Measurements from ENCODE around the gene MYBPHL.

DNA sequence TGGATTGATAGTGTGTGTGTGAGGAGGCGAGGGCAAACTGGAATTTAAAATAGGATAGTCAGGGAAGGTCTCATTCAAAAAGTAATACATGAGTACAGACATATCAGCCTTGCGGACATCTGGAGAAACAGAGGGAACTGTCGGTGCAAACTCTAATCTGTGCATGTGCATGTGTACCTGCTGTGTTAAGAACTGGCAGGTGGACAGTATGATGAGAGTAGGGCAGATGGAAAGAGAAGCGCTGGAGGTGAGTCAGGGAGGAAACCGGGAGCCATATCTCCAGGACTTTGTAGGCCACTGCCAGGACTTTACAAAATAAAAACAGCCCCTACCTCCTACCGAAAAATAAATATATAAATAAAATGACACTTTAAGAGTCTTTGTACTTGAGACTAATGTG, 31.3 kb upstream of the MYBPHL start:
- no peak for TF ChIP-seq REST (IDR thresholded peaks at IDR 0.05; ENCODE audit: insufficient read depth in 1 of 2, low read depth in 2 of 2, low read length in 2 of 2)
- TF ChIP-seq POLR2AphosphoS5 (IDR thresholded peaks at IDR 0.05; ENCODE audit: low read depth, low read length) = no peak
- TF ChIP-seq TAF1 (IDR thresholded peaks at IDR 0.05; ENCODE audit: borderline replicate concordance, insufficient read depth, low read length) = no peak
- no peak for TF ChIP-seq FOXP2 (optimal IDR thresholded peaks at IDR 0.05; ENCODE audit: borderline replicate concordance, extremely low read depth, extremely low read length, insufficient read depth)
